Activated CD8-positive, alpha-beta memory T cell treated with anti-CD3 and anti-CD28 coated beads for 36 hours (primary cell): ENCODE measurements around the gene DPM3. TPM values are rescaled to one million over a fixed set of nuclear protein-coding genes. Genes with fewer than 3 reads are reported as not detected.

ENCODE experiments used
- CTCF ChIA-PET: fragments of 350-600 bp; sonication (Branson Sonifier 250); formaldehyde crosslinking; loops from one replicate; lab custom pipeline; 2021; ENCODE audit warnings: antibody characterized with exemption; lab: Charles Lee
- POLR2A ChIA-PET: fragments of 350-600 bp; sonication (Branson Sonifier 250); formaldehyde crosslinking; loops from one replicate; lab custom pipeline; 2021; ENCODE audit warnings: antibody characterized with exemption; lab: Charles Lee
- total RNA-seq, 2 experiments: library from RNA; stranded (reverse); gene quantifications; one replicate each; pipeline ENCODE4 v1.2.3, GENCODE V29; 2021

The DPM3 gene
- total RNA-seq, 2 experiments from 2014 or later, result 31.3 to 32.0 TPM

- ChIA-PET CTCF (interaction anchor here (0.6 to 5.3 kb wide), 28 partner anchors 12 to 368 kb away, joined by 3 to 78 read pairs (median 4); partner anchors contain the start of genes EFNA1, KRTCAP2, SLC50A1 and TRIM46), POLR2A (interaction anchor here (1.2 kb wide), 1 partner anchor 81 kb away, joined by 3 read pairs; the partner anchor contains the start of genes KRTCAP2 and TRIM46)
Observed at GRCh38 chr1:155092131-155092530, 48.2 kb downstream of the DPM3 start.

DNA sequence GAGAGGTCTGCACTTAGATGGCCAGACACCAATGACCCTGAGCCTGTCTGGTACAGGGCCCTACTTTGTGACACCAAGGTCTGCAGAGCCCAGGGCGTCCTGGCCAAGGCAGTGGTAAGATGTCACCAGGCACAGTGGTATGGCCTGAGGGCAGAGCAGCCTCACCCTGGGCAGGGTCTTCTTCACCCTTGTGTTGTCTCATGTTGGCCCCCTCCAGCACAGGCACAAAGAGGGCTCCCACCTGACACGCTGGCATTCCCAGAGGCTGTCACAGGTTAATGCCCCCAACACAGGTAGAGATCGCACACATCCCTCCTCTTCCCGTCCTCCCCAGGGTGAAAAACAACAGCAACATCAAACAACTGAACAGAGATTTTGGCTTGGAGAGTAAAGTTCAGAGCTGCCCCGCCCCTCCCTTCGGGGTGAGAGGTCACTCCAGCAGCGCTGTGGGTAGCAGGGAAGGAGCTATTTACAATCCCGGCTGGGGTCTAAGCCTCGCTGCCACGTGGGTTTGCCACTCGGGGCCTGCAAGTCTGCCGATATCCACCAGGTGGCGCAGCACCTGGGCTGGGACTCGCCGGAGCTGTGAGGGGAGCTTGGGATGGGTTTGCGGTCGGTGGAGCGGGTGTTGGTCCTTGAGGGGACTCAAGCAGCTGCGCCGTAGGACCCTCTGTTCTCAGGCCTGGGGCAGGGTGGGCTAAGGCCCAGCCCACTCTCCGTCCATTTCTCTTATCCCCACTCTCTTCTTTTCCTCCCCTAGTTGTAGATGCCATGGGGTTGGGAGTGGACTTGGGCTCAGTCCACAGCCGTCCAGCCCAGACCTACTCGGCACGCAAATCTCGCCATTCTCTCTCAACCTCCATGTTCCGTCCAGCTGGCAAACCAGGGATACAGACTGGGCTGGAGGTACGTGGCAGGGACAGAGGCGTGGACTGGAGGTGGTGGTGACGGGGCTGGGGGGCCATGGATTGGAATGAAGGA lies 49.0 kb downstream of the DPM3 start:
- CTCF ChIA-PET, result interaction anchor here (0.6 to 5.3 kb wide), 33 partner anchors 11 to 941 kb away, joined by 3 to 78 read pairs (median 4); partner anchors contain the start of genes EFNA1, EFNA3, KRTCAP2 and SLC50A1

More for the DNA sequence above, 49.0 kb downstream of the DPM3 start:
- POLR2A ChIA-PET, result interaction anchor here (0.5 to 1.2 kb wide), 4 partner anchors 76 to 843 kb away, joined by 3 to 12 read pairs (median 4); partner anchors contain the start of genes KRTCAP2 and TRIM46

Other genes with a start within 250 kb of the DPM3 start
- 10 to 100 TPM; 42.6 to 44.1 TPM for gene PMVK, start 203.8 kb downstream of the DPM3 start, total RNA-seq
- gene PBXIP1, start 184.4 kb downstream of the DPM3 start, total RNA-seq, result 10 to 100 TPM; 11.2 to 11.7 TPM
- 10 to 100 TPM; 28.7 to 30.1 TPM for gene PYGO2, start 178.7 kb downstream of the DPM3 start, total RNA-seq
- 10 to 100 TPM; 31.2 to 36.3 TPM for gene SHC1, start 169.8 kb downstream of the DPM3 start, total RNA-seq
- gene CKS1B, start 165.8 kb downstream of the DPM3 start, total RNA-seq, result 100 to 1,000 TPM; 136 to 137 TPM
- 10 to 100 TPM; 62.8 to 63.2 TPM for gene FLAD1, start 157.2 kb downstream of the DPM3 start, total RNA-seq
- under 1 TPM in 1 of 2 experiments, not detected in 1; 0.61 TPM for gene LENEP, start 146.9 kb downstream of the DPM3 start, total RNA-seq
- gene ZBTB7B, start 137.7 kb downstream of the DPM3 start, total RNA-seq, result 10 to 100 TPM; 33.4 to 34.3 TPM
- under 1 TPM in 1 of 2 experiments, not detected in 1; 0.21 TPM for gene DCST2, start 106.8 kb downstream of the DPM3 start, total RNA-seq
- not detected for gene DCST1, start 106.7 kb downstream of the DPM3 start, total RNA-seq
- 10 to 100 TPM; 38.5 to 44.6 TPM for gene ADAM15, start 89.2 kb downstream of the DPM3 start, total RNA-seq
- 1 to 10 TPM; 3.4 to 4.6 TPM for gene EFNA4, start 76.8 kb downstream of the DPM3 start, total RNA-seq
- gene EFNA3, start 61.7 kb downstream of the DPM3 start, total RNA-seq, result 1 to 10 TPM; 3.1 to 3.5 TPM
- under 1 TPM in 1 of 2 experiments, not detected in 1; 0.15 TPM for gene EFNA1, start 12.7 kb downstream of the DPM3 start, total RNA-seq
- 10 to 100 TPM; 54.3 to 56.8 TPM for gene SLC50A1, start 4.7 kb downstream of the DPM3 start, total RNA-seq
- gene KRTCAP2, start 32.8 kb upstream of the DPM3 start, total RNA-seq, result 100 to 1,000 TPM; 179 to 199 TPM
- 1 to 10 TPM; 7.3 to 7.8 TPM for gene TRIM46, start 33.3 kb upstream of the DPM3 start, total RNA-seq
- 1 to 10 TPM; 7.0 to 8.7 TPM for gene THBS3, start 67.4 kb upstream of the DPM3 start, total RNA-seq
- 10 to 100 TPM; 70.4 to 71.1 TPM for gene MTX1, start 68.2 kb upstream of the DPM3 start, total RNA-seq
- gene ENTREP3, start 115.0 kb upstream of the DPM3 start, total RNA-seq, result 10 to 100 TPM; 47.2 to 50.7 TPM
- gene SCAMP3, start 121.8 kb upstream of the DPM3 start, total RNA-seq, result 100 to 1,000 TPM; 136 to 138 TPM
- gene CLK2, start 133.0 kb upstream of the DPM3 start, total RNA-seq, result 10 to 100 TPM; 79.6 to 82.7 TPM
- gene HCN3, start 136.9 kb upstream of the DPM3 start, total RNA-seq, result 1 to 10 TPM; 3.4 to 3.7 TPM
- gene PKLR, start 160.9 kb upstream of the DPM3 start, total RNA-seq, result not detected
- gene FDPS, start 168.3 kb upstream of the DPM3 start, total RNA-seq, result 100 to 1,000 TPM; 233 to 253 TPM
- 10 to 100 TPM; 27.9 to 30.0 TPM for gene RUSC1, start 180.4 kb upstream of the DPM3 start, total RNA-seq